OCI-LY3 (cell line): ENCODE measurements around the gene BABAM2.

Experiments
- EZH2phosphoT487 ChIP-seq: fragments of 200-600 bp; shearing (Covaris generic); IDR thresholded peaks from 2 replicates; pipeline ENCODE4 v1.6.1; 2018; ENCODE audit warnings: antibody characterized with exemption, mixed run types, low read depth
- TF ChIP-seq, protein P1 (sequence below): fragments of 200-600, 300-600 bp; sonication (generic); IDR thresholded peaks from 2 replicates; pipeline ENCODE4 v1.5.1; 2014; ENCODE audit warnings: antibody characterized with exemption, low read length, low read depth

DNA sequence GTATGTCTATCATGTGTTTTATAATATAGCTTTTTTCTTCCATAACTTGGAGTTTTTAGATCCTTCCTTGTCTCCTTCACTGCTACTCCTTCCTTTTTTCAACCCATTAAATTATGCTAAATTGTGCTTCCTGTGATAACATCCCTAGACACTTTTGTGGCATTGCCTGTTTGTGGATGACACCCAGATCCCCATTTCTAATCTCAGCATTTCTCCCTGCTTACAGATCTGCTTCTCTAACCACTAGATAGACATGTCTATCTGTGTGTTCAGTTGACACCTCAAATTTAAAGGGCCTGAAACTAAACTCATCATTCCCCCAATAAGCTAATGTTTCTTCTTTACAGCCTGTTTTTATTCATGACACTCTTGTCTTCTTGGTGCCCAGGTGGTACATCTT is 244.8 kb downstream of the BABAM2 start:
- TF ChIP-seq, protein P1, sequence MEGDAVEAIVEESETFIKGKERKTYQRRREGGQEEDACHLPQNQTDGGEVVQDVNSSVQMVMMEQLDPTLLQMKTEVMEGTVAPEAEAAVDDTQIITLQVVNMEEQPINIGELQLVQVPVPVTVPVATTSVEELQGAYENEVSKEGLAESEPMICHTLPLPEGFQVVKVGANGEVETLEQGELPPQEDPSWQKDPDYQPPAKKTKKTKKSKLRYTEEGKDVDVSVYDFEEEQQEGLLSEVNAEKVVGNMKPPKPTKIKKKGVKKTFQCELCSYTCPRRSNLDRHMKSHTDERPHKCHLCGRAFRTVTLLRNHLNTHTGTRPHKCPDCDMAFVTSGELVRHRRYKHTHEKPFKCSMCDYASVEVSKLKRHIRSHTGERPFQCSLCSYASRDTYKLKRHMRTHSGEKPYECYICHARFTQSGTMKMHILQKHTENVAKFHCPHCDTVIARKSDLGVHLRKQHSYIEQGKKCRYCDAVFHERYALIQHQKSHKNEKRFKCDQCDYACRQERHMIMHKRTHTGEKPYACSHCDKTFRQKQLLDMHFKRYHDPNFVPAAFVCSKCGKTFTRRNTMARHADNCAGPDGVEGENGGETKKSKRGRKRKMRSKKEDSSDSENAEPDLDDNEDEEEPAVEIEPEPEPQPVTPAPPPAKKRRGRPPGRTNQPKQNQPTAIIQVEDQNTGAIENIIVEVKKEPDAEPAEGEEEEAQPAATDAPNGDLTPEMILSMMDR = no peak
- TF ChIP-seq EZH2phosphoT487 = no peak
